ENCODE measurements around the gene KLHDC9.

DNA sequence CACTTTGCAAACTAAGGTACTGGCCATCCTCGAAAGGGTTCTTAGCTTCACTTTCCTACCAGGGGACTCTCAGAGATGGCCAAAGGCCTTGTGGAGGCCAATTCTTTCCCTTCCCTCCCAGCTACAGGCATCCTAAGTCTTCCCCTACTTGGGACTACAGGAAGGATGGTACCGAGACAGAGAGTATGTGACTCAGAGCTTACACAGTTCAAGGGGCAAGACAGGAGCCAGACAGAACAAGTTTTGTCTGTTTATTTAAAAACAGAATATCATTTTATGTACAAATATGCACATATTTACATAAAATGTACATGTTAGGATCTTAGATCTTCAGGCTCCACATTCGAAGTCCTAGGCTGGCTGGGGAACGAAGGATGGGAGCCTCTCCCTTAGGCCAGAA lies 27.4 kb upstream of the KLHDC9 start:
- TF ChIP-seq CTCF (IDR thresholded peaks at IDR 0.05) (no peak), POLR2A (IDR thresholded peaks at IDR 0.05) (no peak)

Measured in right lobe of liver (tissue), 4 donors.